Kidney (tissue), 14 donors: Measurements from ENCODE around the gene DGLUCY. TPM values are rescaled to one million over a fixed set of nuclear protein-coding genes. Genes with fewer than 3 reads are reported as not detected.
"Not testable (repeated sequence)": the region's sequence is repeated elsewhere in the genome, so short reads cannot be mapped to it uniquely, and the experiment has no call there.

Source experiments
- DNase-seq, 5 donors: peaks; one replicate each; pipeline ENCODE4 v3.0.0-alpha.2; 2013 to 2020
- FAIRE-seq: peaks from 2 replicates; lab custom pipeline; 2012; peaks lifted over from hg19 to GRCh38; lab: Jason Lieb, UNC
- H3K27ac ChIP-seq, 2 donors: one replicate each; pipeline ENCODE4 v1.7.0; 2013; ENCODE audit warnings: low read depth in 2 of 2, low read length in 2 of 2, inconsistent platforms in 1 of 2
- H3K27me3 ChIP-seq: one replicate; pipeline ENCODE4 v1.7.1; 2013; ENCODE audit warnings: low read length, inconsistent platforms; ENCODE audit not compliant: control insufficient read depth, insufficient read depth
- H3K36me3 ChIP-seq, 3 donors: one replicate each; pipeline versions ENCODE4 v1.7.0 to v1.7.1; 2013; ENCODE audit warnings: low read length in 3 of 3, control low read depth in 1 of 3, inconsistent platforms in 1 of 3; ENCODE audit not compliant: insufficient read depth in 3 of 3, control insufficient read depth in 2 of 3
- H3K4me1 ChIP-seq, 3 donors: one replicate each; pipeline versions ENCODE4 v1.7.0 to v1.7.1; 2013; ENCODE audit warnings: low read length in 3 of 3, inconsistent platforms in 1 of 3, low read depth in 1 of 3; ENCODE audit not compliant: control insufficient read depth in 2 of 3, insufficient read depth in 2 of 3
- H3K4me3 ChIP-seq, 3 donors: one replicate each; pipeline versions ENCODE4 v1.7.0 to v1.8.1; 2013; ENCODE audit warnings: low read length in 3 of 3, control low read depth in 1 of 3, inconsistent platforms in 1 of 3
- H3K9ac ChIP-seq, 3 donors: one replicate each; pipeline versions ENCODE4 v1.7.0 to v1.7.1; 2013; ENCODE audit warnings: low read length in 3 of 3, control low read depth in 1 of 3, inconsistent platforms in 1 of 3
- H3K9me3 ChIP-seq, 3 donors: one replicate each; pipeline versions ENCODE4 v1.7.0 to v1.7.1; 2013; ENCODE audit warnings: low read length in 3 of 3, control low read depth in 1 of 3, inconsistent platforms in 1 of 3; ENCODE audit not compliant: control insufficient read depth in 2 of 3, insufficient read depth in 1 of 3
- CTCF ChIP-seq: IDR thresholded peaks from 3 replicates; pipeline ENCODE4 v1.5.1; 2012; ENCODE audit warnings: mild to moderate bottlenecking, moderate library complexity, borderline replicate concordance; ENCODE audit not compliant: insufficient read depth; ENCODE audit errors: extremely low read depth
- intact Hi-C: fragments of 100-400 bp; cut with DNase I; formaldehyde crosslinking; loops from one replicate; pipeline ENCODE4 v1.11.1; 2022
- polyA plus RNA-seq: library from polyadenylated mRNA; stranded (reverse); fragments of 350-450 nt; fragmentation: Illumina TruSeq; extraction: RNeasy Lipid Tissue Mini Kit (QIAGEN cat#74804); gene quantifications from one replicate; pipeline ENCODE4 v1.2.3, GENCODE V29; 2014; ENCODE audit warnings: low read depth, low replicate concordance; ENCODE audit not compliant: insufficient read depth
- total RNA-seq: library from RNA; stranded (reverse); fragmentation: NEBNext Ultra II Directional; extraction: Animal tissue kit (Norgen Biotek cat#: 25700); gene quantifications from one replicate; pipeline ENCODE4 v1.2.1, GENCODE V29; 2021
- donor health status: control.
- donor health status: control.
- donor health status: control.
- donor health status: control.
- donor health status: control.
- donor health status: DM: yes; HTN: yes; CAD: no.
- donor health status: Normal renal cell carcinoma (clear cell type).

Gene DGLUCY
- total and polyA plus RNA-seq, 2 donors from 2014 or later: 79.7 to 83.4 TPM

GRCh38 chr14:91123201-91123600 is 9.3 kb downstream of the DGLUCY start:
- no peak overlapping the region for H3K27ac ChIP-seq
- no peak overlapping the region for H3K4me3 ChIP-seq
- peaks cover 0 to 24% (median 21%) of the 10 kb centered on the region in 3 donors for H3K4me1 ChIP-seq
- no peak for FAIRE-seq
- H3K36me3 ChIP-seq: peaks cover 0 to 8% (median 0%) of the 10 kb centered on the region in 3 donors
- no peak overlapping the region for H3K9ac ChIP-seq
- intact Hi-C loops: no loop called here
- DNase-seq: no peak
- H3K9me3 ChIP-seq: no peaks in the 10 kb centered on the region
- no peak for TF ChIP-seq CTCF
- H3K27me3 ChIP-seq: no peaks in the 10 kb centered on the region

- H3K4me1 ChIP-seq: peaks cover 0 to 16% (median 16%) of the 10 kb centered on the region in 3 donors
- peaks cover 0 to 10% (median 0%) of the 10 kb centered on the region in 3 donors for H3K36me3 ChIP-seq
- H3K27me3 ChIP-seq, intact Hi-C loops, H3K9me3 ChIP-seq, H3K9ac ChIP-seq, FAIRE-seq: not testable (repeated sequence)
- DNase-seq: peak in 1 of 5 donors; percentile 40
- H3K4me3 ChIP-seq: peak overlapping the region in 1 of 3 donors; percentile 14
- peak overlapping the region; percentile 27 to 55 for H3K27ac ChIP-seq
Measured at GRCh38 chr14:91124406-91125270, 10.8 kb downstream of the DGLUCY start.

GRCh38 chr14:91125271-91125660 is 11.4 kb downstream of the DGLUCY start:
- intact Hi-C loops: no loop called here
- FAIRE-seq (no peak), DNase-seq (no peak)
- Histone ChIP-seq H3K4me3 (no peak overlapping the region), H3K36me3 (peaks cover 0 to 8% (median 4%) of the 10 kb centered on the region in 3 donors), H3K27me3 (no peaks in the 10 kb centered on the region), H3K9ac (no peak overlapping the region), H3K4me1 (peaks cover 0 to 14% (median 11%) of the 10 kb centered on the region in 3 donors), H3K9me3 (no peaks in the 10 kb centered on the region), H3K27ac (peak overlapping the region in 1 of 2 donors; percentile 27)
- TF ChIP-seq CTCF: no peak

- DNase-seq (no peak), FAIRE-seq (no peak)
- Histone ChIP-seq H3K27me3 (no peaks in the 10 kb centered on the region), H3K9me3 (no peaks in the 10 kb centered on the region), H3K4me1 (peaks cover 0 to 14% (median 11%) of the 10 kb centered on the region in 3 donors), H3K27ac (no peak overlapping the region), H3K9ac (no peak overlapping the region), H3K36me3 (peaks cover 0 to 6% (median 5%) of the 10 kb centered on the region in 3 donors), H3K4me3 (no peak overlapping the region)
- intact Hi-C loops: no loop called here
- TF ChIP-seq CTCF: no peak
Measured at GRCh38 chr14:91125801-91126200, 11.9 kb downstream of the DGLUCY start.
